Gastroesophageal sphincter (tissue), 4 donors: ENCODE results near the gene ZNF576. TPM values are rescaled to one million over a fixed set of nuclear protein-coding genes. Genes with fewer than 3 reads are reported as not detected.

Experiments used
- ATAC-seq: fragments of 150-250 bp; one replicate; pipeline ENCODE4 v1.9.1; 2016; ENCODE audit warnings: mild to moderate bottlenecking, moderate library complexity
- H3K27ac ChIP-seq, 4 donors: fragments of 200-600 bp; sonication (generic) in 3 of 4; 1 replicate in 3 of 4; 2 replicates in 1 of 4; pipeline ENCODE4 v1.5.1; 2016 to 2019
- H3K27me3 ChIP-seq: fragments of 200-600 bp; sonication (generic); one replicate; pipeline ENCODE4 v1.5.1; 2019
- H3K36me3 ChIP-seq, 2 donors: fragments of 200-600 bp; sonication (generic); one replicate each; pipeline ENCODE4 v1.5.1; 2019; ENCODE audit warnings: control low read depth in 1 of 2
- H3K4me1 ChIP-seq, 3 donors: fragments of 200-600 bp; sonication (generic); 1 replicate in 2 of 3; 2 replicates in 1 of 3; pipeline ENCODE4 v1.5.1; 2016 to 2019; ENCODE audit warnings: control low read depth in 2 of 3
- H3K4me3 ChIP-seq, 2 donors: fragments of 200-600 bp; sonication (generic); one replicate each; pipeline ENCODE4 v1.5.1; 2019; ENCODE audit warnings: mild to moderate bottlenecking in 1 of 2, moderate library complexity in 1 of 2
- H3K9me3 ChIP-seq, 3 donors: fragments of 200-600 bp; sonication (generic); one replicate each; pipeline ENCODE4 v1.5.1; 2017 to 2019; ENCODE audit warnings: control low read depth in 2 of 3
- EP300 ChIP-seq: sonication (generic); formaldehyde crosslinking; IDR thresholded peaks from one replicate; pipeline ENCODE4 v1.6.1; 2017; ENCODE audit warnings: antibody characterized with exemption, mild to moderate bottlenecking
- POLR2A ChIP-seq, 2 donors: fragments of 450-650 bp; IDR thresholded peaks; one replicate each; pipeline ENCODE4 v1.6.1; 2017; ENCODE audit warnings: antibody characterized with exemption in 2 of 2, mild to moderate bottlenecking in 2 of 2, moderate library complexity in 1 of 2
- POLR2AphosphoS5 ChIP-seq: sonication (generic); formaldehyde crosslinking; IDR thresholded peaks from one replicate; pipeline ENCODE4 v1.6.1; 2017; ENCODE audit warnings: antibody characterized with exemption
- WGBS, 2 donors: methylation state at CpG; one replicate each; pipeline ENCODE4 v1.1.5; 2018; ENCODE audit warnings: low coverage in 1 of 2; 5-methylcytosine and 5-hydroxymethylcytosine counted together
- total RNA-seq, 4 donors: library from RNA; depleted of rRNA; stranded (reverse); fragments of >200 nt; gene quantifications; one replicate each; pipeline ENCODE4 v1.1.0, GENCODE V29; 2016
- TF ChIP-seq, protein P1 (sequence below), 4 experiments: fragments of 200-600 bp in 2 of 4; fragments of 450-650 bp in 2 of 4; sonication (generic) in 1 of 4; IDR thresholded peaks; one replicate each; pipeline ENCODE4 v1.5.1; 2017 to 2019; ENCODE audit warnings: antibody characterized with exemption in 4 of 4, mild to moderate bottlenecking in 2 of 4, moderate library complexity in 2 of 4

ZNF576 gene
- total RNA-seq, 4 donors from 2014 or later = 10.8 to 19.9 (median 14.2) TPM

DNA sequence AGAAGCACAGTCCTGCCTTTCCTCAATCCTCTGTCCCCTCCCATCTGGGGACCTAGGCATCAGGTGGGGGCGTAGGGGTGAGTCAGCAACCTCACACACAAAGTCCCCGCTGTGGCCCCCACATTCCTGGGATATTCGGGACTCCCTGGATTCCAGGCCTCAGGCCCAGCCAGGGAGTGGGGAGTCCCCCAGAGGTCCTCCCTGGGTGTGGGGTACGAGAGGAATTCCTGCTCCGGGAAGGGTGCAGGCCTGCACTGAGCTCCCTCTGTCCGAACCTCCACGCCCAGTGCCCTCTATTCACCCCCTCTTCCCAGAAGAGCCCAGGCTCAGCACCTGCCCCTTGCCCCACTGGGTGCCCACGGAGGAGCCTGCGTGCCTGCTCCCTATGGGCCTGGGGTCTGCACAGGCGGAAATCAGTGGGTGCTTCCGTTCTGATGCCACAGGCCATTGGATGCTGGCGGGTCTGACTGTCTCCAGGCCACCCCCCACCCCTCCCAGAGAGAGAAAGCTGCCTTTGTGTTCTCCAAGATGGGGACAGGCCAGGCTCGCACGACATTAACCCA lies 39.8 kb downstream of the ZNF576 start:
- peak overlapping the region in 3 of 4 donors; percentile 66 to 77 (median 68) for H3K27ac ChIP-seq
- H3K4me3 ChIP-seq = peak overlapping the region in 1 of 2 donors; percentile 36
- no peaks in the 10 kb centered on the region for H3K27me3 ChIP-seq
- TF ChIP-seq EP300 = no peak
- no peaks in the 10 kb centered on the region for H3K36me3 ChIP-seq
- no peak for ATAC-seq
- H3K4me1 ChIP-seq = peaks cover 0 to 40% (median 7%) of the 10 kb centered on the region in 3 donors
- 56 to 60% methylated on average over 1 to 5 of the region's 14 CpGs for WGBS, 2 donors
- H3K9me3 ChIP-seq = no peaks in the 10 kb centered on the region

DNA sequence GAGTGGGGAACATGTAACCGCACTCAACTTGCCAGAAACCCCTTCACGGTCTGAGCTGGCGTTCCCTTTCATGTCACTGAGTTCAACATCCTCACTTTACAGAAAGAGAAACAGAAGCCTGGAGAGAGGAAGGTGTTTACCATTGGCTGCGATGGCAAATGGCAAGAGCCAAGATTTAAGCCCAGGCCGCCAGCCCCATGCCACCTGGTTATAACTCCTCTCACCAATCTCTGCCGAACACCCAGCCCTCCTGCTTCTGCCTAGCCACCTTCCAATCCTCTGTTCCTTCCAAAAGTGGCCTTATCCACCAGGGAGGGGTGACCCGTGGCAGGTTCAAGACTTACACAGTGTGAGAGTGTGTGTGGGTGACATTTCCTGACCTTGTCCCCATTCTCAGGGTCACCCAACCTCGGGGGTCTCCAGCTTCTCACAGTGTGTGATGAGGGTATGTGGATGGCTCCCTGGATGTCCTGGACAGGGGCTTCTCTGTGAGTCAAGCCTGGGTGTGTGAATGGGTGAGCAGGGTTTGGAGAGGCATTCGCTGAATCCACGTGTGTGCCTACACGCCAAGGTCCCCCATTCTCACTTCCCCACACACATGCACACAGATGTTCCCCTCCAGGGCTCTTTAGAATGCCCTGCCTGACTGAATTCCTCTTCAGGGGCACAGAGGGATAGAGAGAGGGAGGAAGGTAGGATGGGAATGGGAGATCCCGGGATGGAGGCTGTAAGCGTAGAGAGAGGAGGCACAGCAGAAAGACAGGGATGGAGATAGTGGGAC lies 42.0 kb downstream of the ZNF576 start:
- Histone ChIP-seq H3K27me3 (no peaks in the 10 kb centered on the region), H3K27ac (peak overlapping the region in 3 of 4 donors; percentile 2 to 79 (median 73)), H3K9me3 (no peaks in the 10 kb centered on the region), H3K4me3 (peak overlapping the region in 1 of 2 donors; percentile 69), H3K36me3 (no peaks in the 10 kb centered on the region), H3K4me1 (peaks cover 0 to 40% (median 7%) of the 10 kb centered on the region in 3 donors)
- TF ChIP-seq, protein P1, sequence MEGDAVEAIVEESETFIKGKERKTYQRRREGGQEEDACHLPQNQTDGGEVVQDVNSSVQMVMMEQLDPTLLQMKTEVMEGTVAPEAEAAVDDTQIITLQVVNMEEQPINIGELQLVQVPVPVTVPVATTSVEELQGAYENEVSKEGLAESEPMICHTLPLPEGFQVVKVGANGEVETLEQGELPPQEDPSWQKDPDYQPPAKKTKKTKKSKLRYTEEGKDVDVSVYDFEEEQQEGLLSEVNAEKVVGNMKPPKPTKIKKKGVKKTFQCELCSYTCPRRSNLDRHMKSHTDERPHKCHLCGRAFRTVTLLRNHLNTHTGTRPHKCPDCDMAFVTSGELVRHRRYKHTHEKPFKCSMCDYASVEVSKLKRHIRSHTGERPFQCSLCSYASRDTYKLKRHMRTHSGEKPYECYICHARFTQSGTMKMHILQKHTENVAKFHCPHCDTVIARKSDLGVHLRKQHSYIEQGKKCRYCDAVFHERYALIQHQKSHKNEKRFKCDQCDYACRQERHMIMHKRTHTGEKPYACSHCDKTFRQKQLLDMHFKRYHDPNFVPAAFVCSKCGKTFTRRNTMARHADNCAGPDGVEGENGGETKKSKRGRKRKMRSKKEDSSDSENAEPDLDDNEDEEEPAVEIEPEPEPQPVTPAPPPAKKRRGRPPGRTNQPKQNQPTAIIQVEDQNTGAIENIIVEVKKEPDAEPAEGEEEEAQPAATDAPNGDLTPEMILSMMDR (IDR thresholded peaks at IDR 0.05) = no peak
- TF ChIP-seq EP300 = no peak
- no peak for TF ChIP-seq POLR2AphosphoS5
- TF ChIP-seq POLR2A (IDR thresholded peaks at IDR 0.05) = no peak
- ATAC-seq = no peak
- WGBS, 2 donors = 73 to 81% methylated on average over 4 to 7 of the region's 13 CpGs

DNA sequence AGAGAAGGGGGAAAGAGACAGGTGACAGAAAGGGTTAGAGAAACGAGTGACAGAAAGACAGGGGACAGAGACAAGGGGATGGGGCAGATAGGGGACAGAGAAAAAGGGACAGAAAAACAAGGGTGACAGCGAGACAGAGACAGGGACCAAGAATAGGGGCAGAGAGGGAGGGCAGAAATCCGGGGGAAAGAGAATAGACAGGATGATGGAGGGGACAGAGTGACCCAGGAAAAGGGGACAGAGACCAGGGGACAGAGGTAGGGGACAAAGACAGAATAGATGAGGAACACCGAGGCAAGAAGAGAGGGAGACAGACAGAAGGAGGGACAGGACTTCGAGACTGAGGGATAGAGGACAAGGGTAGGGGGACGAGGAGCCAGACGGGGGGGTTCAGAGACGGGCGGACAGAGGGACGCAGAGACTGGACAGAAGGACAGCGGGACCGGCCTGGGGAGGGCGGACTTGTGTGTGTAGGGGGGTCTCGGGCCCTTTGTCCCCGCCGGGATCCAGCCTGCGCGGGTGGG lies 42.7 kb downstream of the ZNF576 start:
- 6 to 9% methylated on average over 12 to 14 of the region's 18 CpGs for WGBS, 2 donors
- Histone ChIP-seq H3K27ac (peak overlapping the region in 3 of 4 donors; percentile 73 to 80 (median 79)), H3K4me3 (peak overlapping the region; percentile 24 to 69), H3K27me3 (no peaks in the 10 kb centered on the region), H3K36me3 (no peaks in the 10 kb centered on the region), H3K9me3 (no peaks in the 10 kb centered on the region), H3K4me1 (peaks cover 0 to 38% (median 7%) of the 10 kb centered on the region in 3 donors)
- TF ChIP-seq POLR2A (IDR thresholded peaks at IDR 0.05) (no peak), POLR2AphosphoS5 (no peak), EP300 (no peak)
- TF ChIP-seq, protein P1 (IDR thresholded peaks at IDR 0.05) = no peak
- no peak for ATAC-seq

DNA sequence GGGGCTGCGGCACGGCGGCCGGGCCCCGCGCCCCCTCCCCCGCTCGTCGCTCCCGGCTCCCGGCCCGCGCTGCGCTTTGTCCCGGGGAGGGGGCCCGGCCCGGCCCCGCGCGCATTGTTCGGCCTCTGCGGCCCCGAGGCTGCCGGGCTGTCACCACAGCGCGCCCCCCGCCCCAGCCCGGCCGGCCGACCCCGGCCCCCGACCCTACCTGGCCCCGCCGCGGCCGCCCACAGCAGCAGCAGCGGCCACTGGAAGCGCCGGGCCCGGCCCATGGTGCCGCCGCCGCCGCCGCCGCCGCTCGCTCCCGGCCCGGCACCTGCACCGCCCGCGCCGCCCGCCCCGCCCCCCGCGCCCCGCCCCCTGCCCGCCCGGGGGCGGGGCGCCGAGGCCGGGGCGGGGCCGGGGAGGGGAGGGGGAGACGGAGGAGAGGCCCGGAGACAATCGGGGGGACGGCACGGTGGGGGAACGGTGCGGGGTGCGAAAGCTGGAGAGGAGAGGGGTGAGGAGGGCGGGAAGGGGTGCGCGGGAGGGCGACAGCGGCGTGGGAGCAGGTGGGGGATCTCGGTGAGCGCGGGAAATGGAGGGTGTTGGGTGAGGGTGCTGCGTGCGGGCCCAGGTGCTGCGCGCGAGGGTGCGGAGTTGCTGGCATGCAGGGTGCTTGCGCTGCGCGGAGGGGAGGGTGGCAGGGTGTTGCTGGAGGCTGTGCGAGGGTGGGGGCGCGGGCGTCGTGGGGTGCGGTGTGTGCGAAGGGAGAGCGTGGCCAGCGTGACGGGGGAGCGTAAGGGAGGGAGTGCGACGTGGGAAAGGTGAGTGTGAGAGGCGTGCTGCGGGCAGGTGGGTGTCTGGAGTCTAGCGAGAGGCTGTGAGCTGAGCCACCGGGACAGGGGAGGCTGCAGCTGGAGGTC lies 43.4 kb downstream of the ZNF576 start, which contains the start of gene CADM4:
CADM4 (minus strand) TSS at position 332 of the 905 bp plus-strand sequence; CDS start at position 272, 60 bp downstream.
- H3K27ac ChIP-seq = peak within 1 kb of the TSS in 3 of 4 donors; percentile 73 to 80 (median 79)
- 0% methylated on average over 1 to 11 of the region's 110 CpGs for WGBS, 2 donors

More for the DNA sequence above, 43.4 kb downstream of the ZNF576 start, which contains the start of gene CADM4:
- TF ChIP-seq POLR2AphosphoS5 = no peak
- no peak for TF ChIP-seq POLR2A (IDR thresholded peaks at IDR 0.05)
- TF ChIP-seq, protein P1 (IDR thresholded peaks at IDR 0.05) = no peak
- no peak for TF ChIP-seq EP300
- peak; percentile 83 for ATAC-seq
- no peaks in the 10 kb centered on the region for H3K27me3 ChIP-seq
- peak within 1 kb of the TSS; percentile 24 to 69 for H3K4me3 ChIP-seq
- H3K9me3 ChIP-seq = no peaks in the 10 kb centered on the region
- H3K4me1 ChIP-seq = peaks cover 0 to 31% (median 7%) of the 10 kb centered on the region in 3 donors
- H3K36me3 ChIP-seq = no peaks in the 10 kb centered on the region
